CD4-positive, alpha-beta T cell treated with Interleukin-12 subunit alpha and Interleukin-12 subunit beta, for 1 hour (primary cell): ENCODE measurements around the gene SPATA33.
"Not testable (repeated sequence)": the region's sequence is repeated elsewhere in the genome, so short reads cannot be mapped to it uniquely, and the experiment has no call there.

Experiments used
- DNase-seq: peaks from one replicate; pipeline ENCODE4 v3.0.0-alpha.2; 2020

Gene SPATA33

GRCh38 chr16:89667000-89667399 lies 9.4 kb downstream of the SPATA33 start:
- not testable (repeated sequence) for DNase-seq

GRCh38 chr16:89667633-89668032 lies 10.0 kb downstream of the SPATA33 start:
- DNase-seq = no peak

- no peak for DNase-seq
Measured at GRCh38 chr16:89668790-89669158, 11.1 kb downstream of the SPATA33 start.

- no peak for DNase-seq
Measured at GRCh38 chr16:89669755-89670154, 12.1 kb downstream of the SPATA33 start.

- no peak for DNase-seq
Measured at GRCh38 chr16:89670496-89671431, 13.1 kb downstream of the SPATA33 start.

GRCh38 chr16:89671565-89671964 lies 13.9 kb downstream of the SPATA33 start:
- DNase-seq = not testable (repeated sequence)

- DNase-seq = no peak
Measured at GRCh38 chr16:89672177-89672941, 14.7 kb downstream of the SPATA33 start.

- DNase-seq = no peak
Measured at GRCh38 chr16:89678258-89678657, 20.6 kb downstream of the SPATA33 start.

- DNase-seq = no peak
Measured at GRCh38 chr16:89685916-89686315, 28.3 kb downstream of the SPATA33 start.

GRCh38 chr16:89686520-89687091 lies 29.0 kb downstream of the SPATA33 start, which contains the start of gene CDK10:
TSS of gene CDK10 (plus strand) at chr16:89686689. CDS start at chr16:89686711, 22 bp downstream.
- peak; percentile 90 for DNase-seq

- DNase-seq = no peak
Measured at GRCh38 chr16:89687092-89687940, 29.7 kb downstream of the SPATA33 start.

GRCh38 chr16:89688395-89688794 lies 30.8 kb downstream of the SPATA33 start:
- DNase-seq = no peak

- no peak for DNase-seq
Measured at GRCh38 chr16:89689142-89689541, 31.5 kb downstream of the SPATA33 start.

GRCh38 chr16:89689621-89690020 lies 32.0 kb downstream of the SPATA33 start:
- not testable (repeated sequence) for DNase-seq

- no peak for DNase-seq
Measured at GRCh38 chr16:89690392-89690901, 32.8 kb downstream of the SPATA33 start.

- no peak for DNase-seq
Measured at GRCh38 chr16:89691231-89691985, 33.8 kb downstream of the SPATA33 start.

GRCh38 chr16:89691986-89692569 lies 34.4 kb downstream of the SPATA33 start:
- no peak for DNase-seq

GRCh38 chr16:89693289-89693731 lies 35.7 kb downstream of the SPATA33 start:
- no peak for DNase-seq

GRCh38 chr16:89693931-89694783 lies 36.5 kb downstream of the SPATA33 start:
- DNase-seq = no peak

- DNase-seq = not testable (repeated sequence)
Measured at GRCh38 chr16:89694784-89695085, 37.1 kb downstream of the SPATA33 start.
